PC-9 (cell line): Measurements from ENCODE around the gene PHC2.

Source experiments
- EZH2 ChIP-seq: fragments of 200-600 bp; sonication (generic); IDR thresholded peaks from 2 replicates; pipeline ENCODE4 v1.8.0; 2017; ENCODE audit warnings: antibody characterized with exemption, low read depth
- TF ChIP-seq, protein P1 (sequence below): fragments of 200-600 bp; sonication (generic); conservative IDR thresholded peaks from 2 replicates; pipeline ENCODE4 v1.6.1; 2017; ENCODE audit warnings: mixed run types, antibody characterized with exemption, mild to moderate bottlenecking, moderate library complexity

DNA sequence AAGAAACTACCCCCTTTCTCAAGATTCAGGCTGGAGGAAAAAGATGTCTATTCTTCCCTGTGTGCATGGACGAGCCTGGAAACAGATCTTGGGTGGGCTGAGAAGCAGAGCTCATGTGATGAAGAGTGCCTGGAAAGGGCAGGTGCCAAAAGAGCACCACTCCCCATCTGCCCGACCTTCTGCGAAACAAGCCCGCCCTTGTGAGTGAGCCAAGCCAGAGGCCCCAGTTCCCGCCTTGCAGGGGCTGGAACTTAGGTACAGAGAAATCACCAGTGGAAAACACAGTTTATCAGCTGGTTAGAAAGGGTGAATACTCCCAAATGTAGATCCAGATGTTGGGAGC, 83.3 kb downstream of the PHC2 start:
- TF ChIP-seq, protein P1, sequence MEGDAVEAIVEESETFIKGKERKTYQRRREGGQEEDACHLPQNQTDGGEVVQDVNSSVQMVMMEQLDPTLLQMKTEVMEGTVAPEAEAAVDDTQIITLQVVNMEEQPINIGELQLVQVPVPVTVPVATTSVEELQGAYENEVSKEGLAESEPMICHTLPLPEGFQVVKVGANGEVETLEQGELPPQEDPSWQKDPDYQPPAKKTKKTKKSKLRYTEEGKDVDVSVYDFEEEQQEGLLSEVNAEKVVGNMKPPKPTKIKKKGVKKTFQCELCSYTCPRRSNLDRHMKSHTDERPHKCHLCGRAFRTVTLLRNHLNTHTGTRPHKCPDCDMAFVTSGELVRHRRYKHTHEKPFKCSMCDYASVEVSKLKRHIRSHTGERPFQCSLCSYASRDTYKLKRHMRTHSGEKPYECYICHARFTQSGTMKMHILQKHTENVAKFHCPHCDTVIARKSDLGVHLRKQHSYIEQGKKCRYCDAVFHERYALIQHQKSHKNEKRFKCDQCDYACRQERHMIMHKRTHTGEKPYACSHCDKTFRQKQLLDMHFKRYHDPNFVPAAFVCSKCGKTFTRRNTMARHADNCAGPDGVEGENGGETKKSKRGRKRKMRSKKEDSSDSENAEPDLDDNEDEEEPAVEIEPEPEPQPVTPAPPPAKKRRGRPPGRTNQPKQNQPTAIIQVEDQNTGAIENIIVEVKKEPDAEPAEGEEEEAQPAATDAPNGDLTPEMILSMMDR = no peak
- no peak for TF ChIP-seq EZH2
